GM21737 (cell line): ENCODE measurements around the gene LRRK1.

Experiments used
- ATAC-seq: cut with Tn5 transposase; IDR thresholded peaks from one replicate; pipeline ENCODE4 v1.9.1; 2021; ENCODE audit warnings: mild to moderate bottlenecking, moderate library complexity; ENCODE audit not compliant: unreplicated experiment

The LRRK1 gene

GRCh38 chr15:101107101-101107500, 187.9 kb downstream of the LRRK1 start:
- no peak for ATAC-seq

DNA sequence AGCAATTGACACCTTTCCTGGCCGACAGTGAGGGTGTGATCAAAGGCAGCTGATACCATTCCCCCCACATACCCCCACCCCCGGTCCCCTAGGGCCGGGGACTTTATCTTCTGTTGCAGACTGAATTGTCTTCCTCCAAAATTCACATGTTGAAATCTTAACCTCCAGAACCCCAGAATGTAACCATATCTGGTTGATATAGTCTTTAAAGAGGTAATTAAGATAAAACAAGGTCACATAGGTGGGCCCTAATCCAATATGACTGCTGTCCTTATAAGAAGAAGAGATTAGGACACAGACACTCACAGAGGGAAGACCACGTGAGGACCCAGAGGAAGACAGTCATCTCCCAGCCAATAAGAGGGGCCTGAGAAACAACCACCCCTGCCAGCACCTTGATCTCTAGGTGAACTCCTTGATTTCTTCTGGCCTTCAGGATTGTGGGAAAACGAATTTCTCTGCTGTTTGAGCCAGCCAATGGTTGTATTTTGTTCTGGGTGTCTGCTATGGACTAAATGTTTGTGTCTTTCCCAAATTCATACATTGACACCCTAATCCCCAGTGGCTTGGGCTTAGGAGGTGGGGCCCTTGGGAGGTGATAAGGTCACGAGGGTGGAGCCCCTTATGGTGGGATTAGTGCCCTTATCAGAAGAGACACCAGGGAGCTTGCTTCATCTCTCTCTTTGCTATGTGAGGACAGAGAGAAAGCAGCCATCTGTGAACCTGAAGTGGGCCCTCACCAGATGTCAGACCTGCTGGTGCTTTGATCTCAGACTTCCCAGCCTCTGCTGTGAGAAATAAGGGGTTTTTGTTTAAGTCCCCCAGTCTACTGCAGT, 188.7 kb downstream of the LRRK1 start:
- ATAC-seq, result no peak

- no peak for ATAC-seq
These were observed 189.3 kb downstream of the LRRK1 start for GRCh38 chr15:101108461-101108775.

- ATAC-seq, result no peak
These were observed 189.6 kb downstream of the LRRK1 start for GRCh38 chr15:101108791-101109190.

- no peak for ATAC-seq
These were observed 191.8 kb downstream of the LRRK1 start for GRCh38 chr15:101110681-101111569.

GRCh38 chr15:101111570-101112262, 192.6 kb downstream of the LRRK1 start:
- no peak for ATAC-seq

DNA sequence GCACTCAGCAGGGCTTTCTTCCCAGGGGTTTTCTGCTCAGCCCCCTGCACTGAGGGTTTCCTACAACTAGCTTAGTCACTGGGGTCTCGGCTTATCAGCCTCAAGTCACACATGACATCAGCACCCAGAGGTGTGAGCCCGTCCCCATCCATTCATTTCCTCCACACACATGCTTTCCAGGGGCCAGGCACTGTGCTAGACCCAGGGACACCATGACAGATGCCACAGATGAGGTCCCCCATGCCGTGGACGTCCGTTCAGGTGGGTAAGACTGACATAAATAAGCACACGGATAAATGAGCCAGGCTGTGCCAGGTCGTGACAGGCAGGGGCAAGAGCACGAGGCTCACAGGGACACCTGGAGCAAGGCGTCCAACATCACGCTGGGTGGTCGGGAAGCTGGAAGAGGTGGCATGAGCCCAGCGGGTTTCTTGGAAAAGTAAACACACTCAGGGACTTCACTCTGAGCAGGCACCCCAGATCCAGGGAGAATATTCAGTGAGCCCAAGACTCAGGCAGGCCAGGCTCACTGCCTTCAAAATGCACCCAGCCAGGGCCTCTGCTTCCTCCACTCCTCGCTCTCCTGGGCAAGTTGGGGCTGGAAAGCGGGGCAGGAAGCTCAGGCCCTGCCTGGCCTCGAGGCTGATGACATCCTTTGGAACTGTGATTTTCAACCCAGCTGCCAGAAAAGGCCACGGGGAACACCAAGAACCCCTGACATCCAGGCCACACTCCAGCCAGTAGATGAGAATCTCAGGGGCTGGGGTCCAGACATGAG, 193.4 kb downstream of the LRRK1 start:
- no peak for ATAC-seq

- ATAC-seq, result no peak
These were observed 194.2 kb downstream of the LRRK1 start for GRCh38 chr15:101113114-101114005.

- ATAC-seq, result no peak
These were observed 195.0 kb downstream of the LRRK1 start for GRCh38 chr15:101114166-101114565.

DNA sequence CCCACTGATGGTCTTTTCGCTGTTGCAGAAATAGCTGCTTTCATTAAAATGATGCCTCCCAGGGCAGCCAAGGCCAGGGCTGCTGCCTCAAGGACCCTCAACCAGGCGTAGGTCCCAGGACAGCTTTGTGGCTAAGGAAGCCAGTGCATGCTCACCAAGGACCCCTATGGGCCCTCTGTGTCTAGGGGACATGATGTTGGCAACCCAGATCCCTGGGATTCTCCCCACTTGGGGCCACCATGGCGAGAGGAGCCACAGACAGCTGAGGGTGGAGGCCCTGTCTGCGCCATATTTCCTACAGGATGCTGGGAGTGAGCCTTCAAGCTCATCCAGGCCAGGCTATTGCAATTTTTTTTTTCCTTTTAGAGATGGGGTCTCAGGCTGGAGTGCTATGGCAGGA, 195.5 kb downstream of the LRRK1 start:
- no peak for ATAC-seq

DNA sequence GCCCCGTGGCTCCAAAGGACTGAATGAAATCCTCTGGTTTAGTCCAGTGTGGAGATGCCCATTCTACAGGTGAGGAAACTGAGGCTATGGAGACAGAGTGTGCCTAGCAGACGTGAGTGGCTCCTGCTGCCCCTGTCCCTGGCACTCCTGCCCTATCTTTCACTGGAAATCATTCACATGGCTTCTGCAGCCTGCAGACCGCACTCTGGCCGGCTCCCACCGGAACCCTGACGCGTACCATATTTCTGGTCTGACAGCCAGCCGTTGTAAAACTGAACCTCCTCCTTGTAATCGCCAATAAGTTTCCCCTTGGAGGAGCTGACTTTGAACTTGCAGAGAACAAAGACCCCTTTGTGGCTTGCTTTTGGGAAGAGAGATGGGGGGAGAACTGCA, 196.2 kb downstream of the LRRK1 start:
- ATAC-seq, result no peak

- no peak for ATAC-seq
These were observed 196.9 kb downstream of the LRRK1 start for GRCh38 chr15:101115786-101116680.

- no peak for ATAC-seq
These were observed 197.5 kb downstream of the LRRK1 start for GRCh38 chr15:101116681-101116976.

DNA sequence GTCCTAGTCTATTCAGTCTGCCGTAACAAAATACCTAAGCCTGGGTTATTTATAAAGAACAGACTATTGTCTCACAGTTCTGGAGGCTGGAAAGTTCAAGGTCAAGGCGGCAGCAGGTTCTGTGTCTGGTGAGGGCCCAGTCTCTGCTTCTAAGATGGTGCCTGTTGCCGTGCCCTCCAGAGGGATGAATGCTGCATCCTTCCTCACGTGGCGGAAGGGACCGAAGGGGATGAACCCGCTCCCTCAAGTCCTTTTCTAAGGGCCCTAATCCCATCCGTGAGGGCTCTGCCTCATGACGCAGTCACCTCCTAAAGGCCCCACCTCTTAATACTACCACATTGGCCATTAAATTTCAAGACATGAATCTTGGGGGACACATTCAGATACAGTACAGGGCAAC, 199.0 kb downstream of the LRRK1 start:
- no peak for ATAC-seq

GRCh38 chr15:101118615-101119014, 199.5 kb downstream of the LRRK1 start:
- ATAC-seq, result no peak

DNA sequence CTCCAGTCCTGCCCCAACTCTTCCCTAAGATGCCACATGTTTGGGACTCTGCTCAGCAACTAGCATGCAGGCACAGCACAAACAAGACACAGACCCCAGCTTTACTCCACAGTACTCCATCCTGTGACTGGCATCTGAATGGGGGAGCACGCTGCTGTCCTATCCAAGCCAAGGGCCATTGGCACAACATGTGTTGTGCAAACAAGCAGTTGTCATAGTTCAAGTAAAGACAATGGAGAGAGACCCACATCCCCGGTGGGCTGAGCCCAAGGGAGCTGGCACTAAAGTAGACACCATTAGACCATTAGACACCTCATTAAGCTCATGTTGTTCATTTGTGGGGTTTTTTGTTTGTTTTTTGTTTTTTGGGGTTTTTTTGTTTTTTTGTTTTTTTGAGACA, 200.0 kb downstream of the LRRK1 start:
- ATAC-seq, result no peak
